Measurements from ENCODE around the gene SIRPG.

DNA sequence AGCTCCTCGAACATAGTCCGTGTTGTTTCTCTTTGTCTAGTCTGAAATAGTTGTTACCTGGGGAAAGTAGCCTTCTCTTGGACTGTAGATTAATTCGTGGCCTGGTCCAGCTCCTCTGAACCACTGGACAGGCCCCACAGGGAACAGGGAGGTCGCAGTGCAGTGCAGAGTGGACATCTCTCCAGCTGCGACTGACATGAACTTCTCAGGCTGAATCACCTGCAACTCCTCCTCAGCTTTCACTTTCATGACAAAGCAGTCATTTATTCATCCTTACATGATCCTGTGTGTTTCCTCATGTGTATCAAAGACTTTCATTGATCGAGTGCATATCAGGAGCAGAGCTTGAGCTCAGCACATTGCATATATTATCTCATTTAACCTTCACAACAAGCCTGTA, 19.1 kb upstream of the SIRPG start:
- TF ChIP-seq TAF1 (IDR thresholded peaks at IDR 0.05; ENCODE audit: borderline replicate concordance, low read depth, low read length) (no peak), CTCF (IDR thresholded peaks at IDR 0.05) (no peak), POLR2AphosphoS5 (IDR thresholded peaks at IDR 0.05; ENCODE audit: low read depth, low read length) (no peak), EP300 (IDR thresholded peaks at IDR 0.05; ENCODE audit: borderline replicate concordance in 1 of 2, low read depth in 1 of 2, low read length in 1 of 2) (no peak), MEF2A (IDR thresholded peaks at IDR 0.05; ENCODE audit: borderline replicate concordance, low read depth) (no peak), JUND (IDR thresholded peaks at IDR 0.05) (no peak), NFIC (IDR thresholded peaks at IDR 0.05; ENCODE audit: borderline replicate concordance) (no peak), REST (IDR thresholded peaks at IDR 0.05; ENCODE audit: low read depth, low read length) (no peak), FOXM1 (IDR thresholded peaks at IDR 0.05; ENCODE audit: low read depth) (no peak)
- TF ChIP-seq, protein P1, sequence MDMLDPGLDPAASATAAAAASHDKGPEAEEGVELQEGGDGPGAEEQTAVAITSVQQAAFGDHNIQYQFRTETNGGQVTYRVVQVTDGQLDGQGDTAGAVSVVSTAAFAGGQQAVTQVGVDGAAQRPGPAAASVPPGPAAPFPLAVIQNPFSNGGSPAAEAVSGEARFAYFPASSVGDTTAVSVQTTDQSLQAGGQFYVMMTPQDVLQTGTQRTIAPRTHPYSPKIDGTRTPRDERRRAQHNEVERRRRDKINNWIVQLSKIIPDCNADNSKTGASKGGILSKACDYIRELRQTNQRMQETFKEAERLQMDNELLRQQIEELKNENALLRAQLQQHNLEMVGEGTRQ (IDR thresholded peaks at IDR 0.05; ENCODE audit: borderline replicate concordance, low read depth, low read length), result no peak
- TF ChIP-seq, protein P2, sequence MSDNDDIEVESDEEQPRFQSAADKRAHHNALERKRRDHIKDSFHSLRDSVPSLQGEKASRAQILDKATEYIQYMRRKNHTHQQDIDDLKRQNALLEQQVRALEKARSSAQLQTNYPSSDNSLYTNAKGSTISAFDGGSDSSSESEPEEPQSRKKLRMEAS (IDR thresholded peaks at IDR 0.05; ENCODE audit: low read depth), result no peak
- TF ChIP-seq, protein P3, sequence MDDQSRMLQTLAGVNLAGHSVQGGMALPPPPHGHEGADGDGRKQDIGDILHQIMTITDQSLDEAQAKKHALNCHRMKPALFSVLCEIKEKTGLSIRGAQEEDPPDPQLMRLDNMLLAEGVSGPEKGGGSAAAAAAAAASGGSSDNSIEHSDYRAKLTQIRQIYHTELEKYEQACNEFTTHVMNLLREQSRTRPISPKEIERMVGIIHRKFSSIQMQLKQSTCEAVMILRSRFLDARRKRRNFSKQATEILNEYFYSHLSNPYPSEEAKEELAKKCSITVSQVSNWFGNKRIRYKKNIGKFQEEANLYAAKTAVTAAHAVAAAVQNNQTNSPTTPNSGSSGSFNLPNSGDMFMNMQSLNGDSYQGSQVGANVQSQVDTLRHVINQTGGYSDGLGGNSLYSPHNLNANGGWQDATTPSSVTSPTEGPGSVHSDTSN (IDR thresholded peaks at IDR 0.05), result no peak
